SK-N-DZ (cell line): ENCODE data around the gene CKAP4.

Experiments
- DNase-seq: peaks from one replicate; pipeline ENCODE4 v3.0.0-alpha.2; 2015; ENCODE audit warnings: low spot score

The CKAP4 gene

DNA sequence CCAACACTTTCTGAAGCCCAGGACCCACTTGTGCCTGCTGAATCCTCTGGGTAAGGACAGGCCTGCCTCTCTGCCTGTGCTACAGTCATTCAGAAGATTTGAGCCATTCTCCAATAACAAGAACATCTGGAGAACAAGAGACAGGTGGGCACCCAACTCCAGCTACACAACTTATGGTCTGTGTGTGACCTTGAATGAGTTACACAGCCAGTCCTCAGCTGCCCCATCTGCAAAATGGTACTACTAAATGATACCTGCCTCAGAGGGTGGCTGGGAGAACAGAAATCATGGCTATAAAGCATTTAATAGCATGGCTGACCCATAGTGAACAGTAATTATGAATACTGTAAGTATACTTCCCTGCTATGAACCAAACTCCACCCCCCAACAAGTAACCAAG, 4.2 kb downstream of the CKAP4 start:
- DNase-seq = no peak

DNA sequence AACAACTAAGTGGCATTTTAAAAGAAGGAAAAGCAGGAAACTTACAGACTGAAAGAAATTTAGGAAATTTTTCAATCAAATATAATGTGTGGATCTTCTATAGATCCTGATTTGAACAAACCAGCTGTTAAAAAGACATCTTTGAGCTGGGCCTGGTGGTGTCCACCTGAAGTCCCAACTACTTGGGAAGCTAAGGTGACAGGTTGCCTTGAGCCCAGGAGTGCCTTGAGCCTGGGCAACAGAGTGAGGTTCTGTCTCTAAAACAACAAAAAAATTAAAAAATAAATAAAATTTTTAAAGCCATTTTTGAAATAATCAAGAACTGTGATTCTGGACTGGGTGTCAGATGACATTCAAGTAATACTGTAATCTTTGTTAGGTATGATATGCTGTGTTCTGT, 7.0 kb downstream of the CKAP4 start:
- DNase-seq = no peak

DNA sequence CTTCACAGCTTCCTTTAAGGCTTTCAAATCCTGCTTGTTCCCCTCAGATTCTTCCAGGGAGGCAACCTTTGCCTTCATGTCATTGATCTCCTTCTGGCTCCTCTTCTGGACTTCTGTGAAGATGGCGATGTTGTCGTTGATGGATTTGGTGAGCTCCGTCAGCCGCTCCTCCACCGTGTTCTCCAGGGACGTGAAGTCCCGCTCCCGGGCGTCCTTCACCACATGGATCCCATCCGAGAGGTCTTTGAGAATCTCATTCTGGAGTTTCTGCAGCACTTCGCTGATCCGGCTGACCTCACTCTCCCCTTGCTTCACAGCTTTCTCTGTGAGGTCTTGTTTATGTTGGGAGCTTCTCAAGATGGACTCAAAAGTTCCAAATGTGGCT, 7.9 kb downstream of the CKAP4 start:
- DNase-seq = no peak

DNA sequence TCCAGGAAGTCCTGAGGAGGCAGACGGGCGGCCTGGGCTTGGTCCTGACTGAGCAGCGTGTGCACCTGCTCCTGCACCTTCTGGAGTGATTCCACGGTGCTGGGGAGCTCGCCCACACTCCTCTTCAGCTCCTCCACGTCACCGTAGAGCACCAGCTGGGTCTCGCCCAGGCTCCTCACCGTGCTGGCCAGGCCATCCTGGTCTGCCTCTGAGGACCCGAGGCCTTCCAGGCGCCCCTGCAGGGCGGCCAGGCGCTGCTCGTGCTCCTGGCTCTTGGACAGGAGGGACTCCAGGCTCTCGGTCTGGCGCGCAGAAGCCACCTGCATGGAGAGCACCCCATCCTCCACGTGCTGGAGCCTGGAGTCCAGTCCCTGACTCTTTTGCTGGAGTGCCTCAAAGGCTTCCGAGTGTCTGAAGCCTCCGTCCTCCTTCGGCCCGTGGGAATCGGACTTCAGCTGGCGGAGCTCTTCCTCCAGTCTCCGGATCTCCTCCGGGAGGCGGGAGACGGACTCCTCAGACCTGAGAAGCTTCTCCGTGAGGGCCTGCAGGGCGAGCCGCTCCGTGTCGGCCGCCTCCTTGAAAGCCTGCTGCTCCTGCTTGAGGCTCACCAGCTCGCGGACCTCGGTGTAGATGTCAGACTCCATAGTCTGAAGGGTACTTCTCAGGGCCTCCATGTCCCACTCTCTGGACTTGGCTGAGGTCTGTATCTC, 8.4 kb downstream of the CKAP4 start:
- no peak for DNase-seq

DNA sequence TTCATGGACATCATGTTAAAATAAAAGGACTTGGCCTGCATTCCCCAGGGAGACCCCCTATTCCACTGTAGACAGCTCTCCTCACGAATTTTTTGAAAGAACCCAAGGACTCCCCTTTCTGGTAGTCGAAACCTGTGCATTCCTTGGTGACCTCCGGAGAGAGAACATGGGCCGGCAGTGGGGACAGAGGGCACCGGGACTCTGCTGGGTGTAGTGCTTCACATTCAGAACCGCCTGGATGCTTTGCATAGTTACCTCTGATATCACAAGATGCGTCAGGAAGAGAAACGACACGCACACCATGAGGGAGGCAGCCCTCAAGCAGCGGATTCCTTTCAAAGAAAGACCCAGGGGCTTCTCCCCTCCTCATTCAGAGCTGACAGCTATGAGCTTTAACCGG, 9.7 kb downstream of the CKAP4 start:
- DNase-seq = no peak

DNA sequence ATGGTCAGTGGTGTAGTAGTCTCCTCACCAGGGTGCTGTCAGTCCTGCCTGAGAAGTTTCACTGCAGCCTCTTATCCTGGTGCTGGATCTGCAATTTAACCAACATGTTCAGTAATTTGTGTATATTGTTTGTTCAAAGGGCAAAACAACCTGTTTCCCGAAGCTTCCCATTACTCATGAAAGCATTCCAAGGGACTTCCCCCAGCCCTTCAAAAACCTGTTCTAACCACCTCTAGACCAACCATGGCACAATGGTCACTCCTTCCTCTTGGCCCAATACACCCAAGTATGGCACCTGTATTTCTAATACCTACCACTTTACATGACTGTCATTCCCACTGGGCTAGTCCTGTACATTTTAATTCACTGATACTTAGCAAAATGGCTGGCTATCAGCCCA, 12.1 kb downstream of the CKAP4 start:
- no peak for DNase-seq

DNA sequence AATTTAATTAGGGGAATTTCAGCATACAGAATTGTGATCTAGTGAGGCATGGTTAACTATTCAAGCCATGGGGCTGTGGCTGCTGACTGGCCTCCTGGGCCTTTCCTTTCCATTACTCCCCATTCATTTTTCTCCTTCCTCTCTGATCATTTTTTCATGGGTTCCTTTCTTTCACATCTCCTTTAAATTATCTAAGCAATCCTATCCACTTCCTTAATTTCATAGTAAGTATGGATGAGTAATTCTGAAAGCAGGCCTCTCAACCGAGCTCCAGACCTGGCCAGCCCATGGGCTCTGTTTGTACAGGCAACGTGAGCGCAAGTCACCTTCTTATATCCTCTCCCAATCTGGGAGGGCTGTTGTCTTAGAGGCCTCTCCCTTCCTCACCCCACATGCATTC, 13.4 kb downstream of the CKAP4 start:
- DNase-seq = no peak

DNA sequence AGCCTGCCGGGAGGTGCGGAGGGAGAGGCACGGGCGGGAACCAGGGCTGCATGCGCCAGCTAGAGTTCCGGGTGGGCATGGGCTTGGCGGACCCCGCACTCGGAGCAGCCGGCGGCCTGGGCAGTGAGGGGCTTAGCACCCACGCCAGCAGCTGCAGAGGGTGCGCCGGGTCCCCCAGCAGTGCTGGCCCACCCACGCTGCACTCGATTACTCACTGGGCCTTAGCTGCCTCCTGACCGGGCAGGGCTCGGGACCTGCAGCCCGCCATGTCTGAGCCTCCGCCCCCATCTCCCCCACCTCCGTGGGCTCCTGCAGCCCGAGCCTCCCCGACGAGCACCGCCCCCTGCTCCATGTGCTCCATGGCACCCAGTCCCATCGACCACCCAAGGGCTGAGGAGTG, 14.8 kb downstream of the CKAP4 start:
- DNase-seq = no peak

DNA sequence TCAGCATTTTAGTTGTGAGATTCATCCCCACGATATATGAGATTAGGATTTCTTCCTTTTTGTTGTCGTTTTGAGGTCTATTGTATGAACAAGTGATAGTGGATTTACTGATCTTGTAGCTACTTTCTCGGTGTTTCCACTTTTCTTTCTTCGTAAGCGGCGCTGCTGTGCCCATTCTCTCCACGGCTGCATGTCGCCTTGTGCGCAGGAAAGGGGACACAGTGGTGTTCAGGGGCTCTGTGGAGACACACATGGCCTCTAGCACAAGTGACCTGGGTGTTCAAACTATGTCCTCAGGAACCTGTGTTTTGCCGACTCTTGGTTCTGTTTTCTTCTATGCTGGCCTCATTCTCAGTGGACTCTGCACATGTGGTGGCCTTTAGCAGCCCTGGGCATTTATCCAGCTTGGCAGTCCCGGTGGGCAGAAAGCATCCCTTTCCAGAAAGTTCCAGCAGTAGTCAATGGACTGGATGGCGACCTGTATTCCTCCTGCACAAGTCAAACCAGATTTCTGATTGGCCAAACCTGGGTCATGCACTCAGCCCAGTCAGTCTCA, 18.7 kb downstream of the CKAP4 start:
- no peak for DNase-seq

DNA sequence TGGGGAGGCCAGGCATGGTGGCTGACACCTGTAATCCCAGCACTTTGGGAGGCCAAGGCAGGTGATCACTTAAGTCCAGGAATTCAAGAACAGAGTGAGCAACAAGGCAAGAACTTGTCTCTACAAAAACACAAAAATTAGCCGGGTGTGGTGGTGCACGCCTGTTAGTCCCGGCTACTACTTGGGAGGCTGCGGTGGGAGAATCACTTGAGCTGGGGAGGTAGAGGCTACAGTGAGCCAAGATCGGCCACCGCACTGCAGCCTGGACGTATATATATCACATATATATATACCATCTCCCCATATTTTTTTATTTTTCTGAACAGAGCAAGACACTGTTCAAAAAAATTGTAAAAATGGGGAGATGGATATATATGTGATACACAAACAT, 19.5 kb downstream of the CKAP4 start:
- no peak for DNase-seq

DNA sequence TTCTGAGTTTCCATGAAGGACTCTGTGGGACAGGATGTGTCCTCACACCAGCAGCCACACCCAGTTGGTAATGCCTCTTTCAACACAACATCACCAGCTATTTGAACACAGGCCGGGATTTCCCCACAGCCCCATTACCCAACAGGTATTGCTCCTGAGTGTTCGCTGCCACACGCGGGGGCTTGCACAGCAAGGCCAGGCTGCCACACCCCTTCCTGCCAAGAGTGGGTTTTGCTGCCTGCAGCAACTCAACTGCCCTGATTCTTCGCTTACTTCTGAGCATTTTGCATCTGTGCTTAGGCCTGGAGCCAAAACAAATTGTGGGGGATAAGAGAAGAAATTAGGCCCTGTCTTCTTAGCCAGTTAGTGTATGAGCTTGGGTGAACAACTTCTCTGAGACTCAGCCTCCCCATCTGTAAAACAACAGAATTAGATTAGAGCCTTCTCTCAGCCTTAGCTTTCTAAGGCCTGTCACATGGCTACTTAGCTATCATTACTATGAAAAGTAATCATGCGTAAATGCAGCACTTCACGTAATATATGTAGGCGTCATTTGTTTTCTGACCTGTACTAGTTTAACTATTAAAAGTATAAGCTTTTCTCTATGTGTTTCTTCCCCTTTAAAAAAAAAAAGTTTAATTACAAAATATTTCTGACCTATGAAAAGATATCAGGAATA, 20.0 kb downstream of the CKAP4 start:
- DNase-seq = no peak

DNA sequence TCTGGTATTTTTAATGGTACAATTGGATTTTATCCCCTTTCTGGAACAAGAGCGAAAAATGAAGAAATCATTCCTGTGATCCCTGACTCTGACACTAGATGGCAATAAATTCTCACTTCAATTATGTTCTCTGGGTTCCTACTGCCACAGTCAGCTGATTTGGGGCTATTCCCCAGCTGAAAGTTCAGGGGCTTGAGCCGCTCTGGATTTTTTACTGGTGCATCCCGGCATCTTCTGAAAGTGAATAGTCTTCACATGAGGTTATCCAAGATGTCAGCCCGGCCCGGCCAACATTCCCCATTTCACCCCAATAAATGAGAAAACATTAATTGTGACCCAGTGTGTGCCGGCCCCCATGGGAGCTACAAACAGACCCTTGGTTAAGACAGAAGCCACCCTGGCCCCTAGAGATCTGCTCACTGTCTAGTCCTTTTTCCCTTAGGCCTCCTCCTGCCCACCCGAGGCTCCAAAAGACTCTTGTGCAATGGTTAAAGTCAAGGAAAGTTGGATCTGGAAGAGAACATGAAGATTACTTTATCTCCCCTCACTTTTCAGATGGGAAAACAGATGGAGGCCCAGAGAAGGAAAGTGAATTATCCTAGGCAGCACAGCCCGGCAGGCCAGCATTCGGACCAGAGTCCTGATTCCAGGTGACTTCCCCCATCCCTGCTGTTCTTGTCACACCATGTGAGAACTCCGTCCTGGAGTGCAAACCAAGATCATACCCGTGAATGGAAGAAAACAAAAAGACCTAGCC, 20.8 kb downstream of the CKAP4 start:
- peak; percentile 72 for DNase-seq

DNA sequence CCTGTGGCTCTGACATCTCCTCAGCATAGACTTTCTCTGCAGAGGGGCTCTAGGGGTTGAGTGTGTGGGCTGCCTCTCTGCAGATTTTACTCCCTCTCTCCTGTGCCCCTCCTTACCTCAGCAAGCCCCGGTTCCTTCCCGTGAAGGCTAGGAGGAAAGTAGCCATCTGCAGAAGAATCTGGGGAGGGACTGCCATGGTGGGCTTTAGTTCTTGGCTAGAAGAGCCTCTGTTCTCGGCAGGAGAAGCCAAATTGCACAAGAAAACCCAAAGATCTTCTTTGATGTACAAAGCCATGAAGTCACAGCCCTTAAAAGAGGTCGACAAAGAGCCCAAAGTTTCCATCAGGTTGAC, 23.5 kb downstream of the CKAP4 start:
- DNase-seq = no peak

DNA sequence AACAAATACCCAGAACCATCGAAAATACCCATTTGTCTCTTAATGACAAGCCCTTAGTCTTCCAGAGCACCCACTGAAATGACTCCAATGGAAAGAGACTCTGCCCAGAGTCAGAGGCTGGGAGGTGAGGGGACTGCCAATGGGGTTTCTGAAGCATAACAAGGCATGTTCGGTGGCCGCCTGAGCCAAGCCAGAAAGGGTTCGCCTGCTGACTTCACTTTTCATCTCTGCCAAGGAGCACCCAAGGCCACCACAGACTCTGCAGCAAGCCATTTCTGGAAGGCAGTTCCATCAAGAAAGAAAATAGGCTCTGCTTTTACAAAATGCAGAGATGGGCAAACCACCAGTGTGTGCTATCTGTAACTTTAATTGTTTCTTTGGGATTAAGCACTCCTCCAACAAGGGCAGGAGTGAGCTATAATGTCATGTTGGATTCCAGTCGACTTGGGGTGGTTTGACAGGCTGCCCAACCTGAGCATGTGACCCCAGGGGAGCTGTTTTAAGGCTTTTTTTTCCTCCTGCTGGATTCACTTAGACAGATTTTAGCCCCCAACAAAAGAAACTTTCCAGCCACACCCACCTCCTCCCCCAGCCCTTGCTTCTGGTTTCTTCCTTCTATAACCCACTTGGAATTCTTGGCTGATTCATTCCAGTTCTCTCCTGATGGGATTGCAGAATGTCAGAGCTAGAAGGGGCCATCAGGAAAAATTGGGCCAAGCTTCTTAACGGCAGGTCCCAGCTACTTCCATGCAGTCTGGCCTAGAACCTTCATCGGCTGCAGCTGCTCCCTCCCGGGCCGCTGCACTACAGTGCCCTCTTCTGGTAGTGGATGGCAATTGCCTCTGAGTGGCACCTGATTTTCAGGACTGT, 24.1 kb downstream of the CKAP4 start:
- peak; percentile 69 for DNase-seq

DNA sequence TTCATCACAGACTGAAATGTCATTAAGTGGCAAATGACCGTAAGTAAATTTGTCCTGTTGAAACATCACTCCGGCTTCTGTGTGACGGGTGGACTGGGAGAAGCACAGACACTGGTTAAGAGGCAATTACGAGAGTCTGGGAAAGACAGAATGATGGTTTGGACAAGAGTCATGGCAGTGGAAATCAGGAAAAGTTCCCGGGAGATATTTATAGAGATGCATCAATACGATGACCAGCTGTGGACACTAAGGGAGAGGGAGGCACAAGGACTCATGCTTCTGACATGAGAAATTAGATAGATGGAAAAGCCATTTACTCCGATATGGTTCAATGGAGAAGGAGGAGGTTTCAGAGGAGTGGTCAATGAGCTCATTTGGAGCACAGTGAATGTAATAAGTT, 27.3 kb downstream of the CKAP4 start:
- no peak for DNase-seq

DNA sequence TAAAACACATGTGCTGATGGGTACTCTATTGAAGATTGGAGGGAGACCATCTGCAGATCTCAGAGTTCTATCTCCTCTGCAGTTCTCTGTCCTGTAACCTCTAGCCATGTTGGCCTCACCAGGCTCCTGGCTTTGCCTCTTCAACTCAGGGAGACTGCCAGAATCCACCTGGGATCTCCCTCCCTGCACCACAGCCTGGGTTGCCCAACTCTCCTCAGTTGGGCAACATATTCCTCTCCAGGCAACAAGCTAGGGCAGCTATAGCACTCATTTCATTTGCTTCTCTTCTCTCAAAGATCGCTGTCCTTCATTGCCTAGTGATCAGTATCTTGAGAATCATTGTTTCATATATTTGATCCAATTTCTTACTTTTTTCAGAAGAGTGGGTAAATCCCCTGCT, 28.8 kb downstream of the CKAP4 start:
- DNase-seq = no peak

DNA sequence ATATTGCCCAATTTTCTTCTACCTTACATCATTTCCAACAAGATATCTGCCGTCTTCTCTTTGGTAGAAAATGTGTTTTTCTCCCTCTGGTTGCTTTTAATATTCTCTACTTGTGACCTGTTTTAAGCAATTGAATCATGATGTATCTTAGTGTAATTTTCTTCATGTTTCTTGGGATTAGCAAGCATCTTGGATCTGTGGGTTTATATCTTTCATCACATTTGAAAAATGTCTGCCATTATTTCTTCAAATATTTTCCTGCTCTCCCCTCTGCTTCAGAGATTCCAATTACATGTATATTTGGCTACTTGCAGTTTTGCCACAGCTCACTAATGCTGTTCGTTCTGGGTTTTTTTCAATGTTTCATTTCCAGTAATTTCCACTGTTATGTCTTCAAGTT, 30.1 kb downstream of the CKAP4 start:
- DNase-seq = no peak

DNA sequence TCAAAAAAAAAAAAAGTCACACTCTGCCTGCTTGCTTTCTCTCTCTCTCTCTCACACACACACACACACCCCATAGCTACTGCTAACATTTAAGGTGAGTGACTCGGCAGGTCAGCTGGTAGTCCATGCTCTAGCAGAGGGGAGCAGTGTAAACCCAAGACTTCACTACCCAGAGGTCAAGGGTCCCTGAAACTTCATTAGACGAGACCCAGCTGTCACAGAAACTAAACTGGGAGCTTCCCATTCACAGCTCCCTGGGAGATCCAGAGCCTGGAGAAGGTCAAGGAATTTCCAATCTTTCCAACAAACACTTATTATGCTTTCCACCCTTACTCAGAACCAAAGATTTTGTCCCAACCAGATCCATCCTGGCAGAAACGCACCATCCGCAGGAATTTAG, 33.2 kb downstream of the CKAP4 start:
- no peak for DNase-seq

DNA sequence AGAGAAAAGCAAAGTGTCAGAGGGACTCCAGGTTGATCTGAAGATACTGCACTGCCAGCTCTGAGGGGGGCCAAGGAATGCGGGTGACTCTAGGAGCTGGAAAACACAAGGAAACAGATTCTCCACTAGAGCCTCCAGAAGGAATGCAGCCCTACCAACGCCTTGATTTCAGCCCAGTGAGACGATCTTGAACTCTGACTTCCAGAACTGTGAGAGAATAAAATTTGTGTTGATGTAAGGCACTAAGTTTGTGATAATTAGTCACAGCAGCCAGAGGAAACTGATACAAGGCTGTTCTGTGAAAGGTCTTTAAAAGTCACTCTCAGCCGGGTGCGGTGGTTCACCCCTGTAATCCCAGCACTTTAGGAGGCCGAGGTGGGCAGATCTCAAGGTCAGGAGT, 34.2 kb downstream of the CKAP4 start:
- DNase-seq = no peak

DNA sequence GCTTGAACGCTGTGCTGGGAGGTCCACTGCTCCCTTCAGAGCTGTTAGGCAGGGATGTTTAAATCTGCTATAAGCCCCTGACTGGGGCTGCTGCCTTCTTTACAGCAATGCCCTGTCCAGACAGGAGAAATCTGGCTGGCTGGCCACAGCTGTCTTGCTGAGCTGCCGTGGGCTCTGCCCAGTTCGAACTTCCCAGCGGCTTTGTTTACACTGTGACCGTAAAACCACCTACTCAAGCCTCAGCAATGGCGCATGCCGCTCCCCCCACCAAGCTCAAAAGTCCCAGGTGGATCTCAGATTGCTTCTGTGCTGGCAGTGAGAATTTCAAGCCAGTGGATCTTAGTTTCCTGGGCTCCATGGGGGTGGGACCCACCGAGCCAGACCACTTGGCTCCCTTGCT, 35.8 kb downstream of the CKAP4 start:
- no peak for DNase-seq

DNA sequence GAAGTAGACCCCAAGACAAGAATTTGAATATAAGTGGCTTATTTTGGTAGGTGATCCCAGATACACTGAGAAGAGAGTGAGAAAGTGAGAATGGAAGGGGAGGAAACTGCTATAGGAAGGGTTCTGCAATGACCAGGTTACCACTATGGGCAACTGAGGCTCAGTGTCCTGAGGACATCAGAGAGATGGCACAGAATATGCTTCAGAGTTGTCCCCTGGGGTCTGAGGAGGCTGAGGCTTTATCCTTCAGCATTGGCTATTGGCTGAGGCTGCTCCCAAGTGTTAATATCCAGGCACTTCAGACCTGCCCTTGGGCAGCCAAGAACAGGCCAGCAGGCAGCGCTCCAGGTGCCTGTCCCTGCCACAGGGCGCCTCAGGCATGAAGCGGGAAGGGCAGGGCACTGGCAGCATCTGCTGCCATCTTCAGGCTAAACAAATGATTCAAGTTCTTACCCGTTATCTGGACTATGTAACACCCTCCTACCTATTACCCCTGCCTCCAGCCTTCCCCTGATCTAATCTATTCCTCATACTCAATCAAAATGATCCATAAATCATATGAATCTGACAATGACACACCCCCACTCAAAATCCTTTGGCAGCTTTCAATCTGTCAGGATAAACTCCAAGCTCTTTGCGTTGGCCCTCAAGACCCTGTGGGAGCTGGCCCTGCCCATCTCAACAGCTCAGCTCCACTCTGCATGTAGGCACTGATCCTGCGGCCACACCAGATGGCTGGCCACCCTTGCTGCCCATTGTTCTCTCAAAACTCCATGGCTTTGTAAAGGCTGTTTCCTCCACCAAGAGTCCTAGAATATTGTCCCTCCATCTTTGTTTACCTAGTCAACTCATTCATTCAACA, 42.4 kb downstream of the CKAP4 start:
- DNase-seq = peak; percentile 62
